Chondrocyte (in vitro differentiated cells): ENCODE data around the gene ARNT2. TPM values are rescaled to one million over a fixed set of nuclear protein-coding genes. Genes with fewer than 3 reads are reported as not detected.

Experiments
- DNase-seq: peaks from one replicate; pipeline ENCODE4 v3.0.0; 2021; ENCODE audit warnings: mixed read lengths, low spot score
- H3K27ac Mint-ChIP-seq: one replicate; pipeline ENCODE4 v1.8.0; 2021; ENCODE audit warnings: mild to moderate bottlenecking, moderate library complexity, mixed read lengths; ENCODE audit not compliant: unreplicated experiment
- H3K27me3 Mint-ChIP-seq: 2 replicates; pipeline ENCODE4 v1.8.0; 2021; ENCODE audit warnings: low read depth, mixed read lengths
- H3K36me3 Mint-ChIP-seq: 2 replicates; pipeline ENCODE4 v1.8.0; 2021; ENCODE audit warnings: low read depth, mixed read lengths
- H3K4me1 Mint-ChIP-seq: 2 replicates; pipeline ENCODE4 v1.8.0; 2021; ENCODE audit warnings: low read depth, mild to moderate bottlenecking, mixed read lengths
- H3K4me3 Mint-ChIP-seq: one replicate; pipeline ENCODE4 v1.8.0; 2021; ENCODE audit warnings: mild to moderate bottlenecking, moderate library complexity, mixed read lengths; ENCODE audit not compliant: unreplicated experiment
- H3K9me3 Mint-ChIP-seq: 2 replicates; pipeline ENCODE4 v1.8.0; 2021; ENCODE audit warnings: low read depth, mixed read lengths
- total RNA-seq: library from RNA; stranded (reverse); gene quantifications from 3 replicates; pipeline ENCODE4 v1.2.1, GENCODE V29; 2021
- TF ChIP-seq, protein P1 (sequence below): fragments of 200-600 bp; sonication (generic); IDR thresholded peaks from 2 replicates; pipeline ENCODE4 v1.5.0; 2021; ENCODE audit warnings: antibody characterized with exemption, mild to moderate bottlenecking, moderate library complexity

ARNT2 gene
- total RNA-seq, 1 donor from 2014 or later, result 20.2 TPM

DNA sequence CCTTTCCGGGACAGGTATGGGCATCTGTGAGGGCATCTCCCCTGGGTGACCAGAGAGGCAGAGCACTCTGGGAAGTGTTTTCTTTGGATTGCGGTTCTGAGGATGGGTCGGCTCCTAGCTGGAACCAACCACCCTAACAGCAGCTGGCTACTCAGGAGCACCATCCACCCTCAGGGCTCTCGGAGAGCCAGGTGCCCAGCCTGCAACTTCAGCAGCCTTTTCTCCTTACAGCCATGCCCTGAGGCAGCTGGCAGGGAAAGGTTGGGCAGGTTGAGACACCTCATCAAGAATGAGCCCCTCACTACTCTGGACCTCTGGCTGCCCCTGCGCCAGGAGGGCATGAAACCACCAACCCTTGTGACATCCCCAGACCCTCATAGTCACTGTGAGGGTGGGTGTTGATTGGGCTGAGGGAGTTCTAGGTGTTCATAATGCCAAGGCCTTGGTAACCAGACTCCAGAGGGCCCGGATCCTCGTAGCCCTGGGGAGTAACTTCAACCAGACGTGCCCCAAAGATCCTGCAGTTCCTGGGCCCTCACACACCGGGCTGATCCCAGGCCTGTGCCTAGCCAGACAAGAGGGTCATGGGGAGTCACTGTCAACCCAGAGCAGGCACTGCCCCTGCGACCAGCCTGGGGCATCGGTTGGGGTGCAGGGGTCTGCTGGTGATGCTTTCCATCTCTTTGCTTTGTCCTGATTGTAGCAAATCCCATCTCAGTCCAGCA, 176.5 kb downstream of the ARNT2 start:
- TF ChIP-seq, protein P1, sequence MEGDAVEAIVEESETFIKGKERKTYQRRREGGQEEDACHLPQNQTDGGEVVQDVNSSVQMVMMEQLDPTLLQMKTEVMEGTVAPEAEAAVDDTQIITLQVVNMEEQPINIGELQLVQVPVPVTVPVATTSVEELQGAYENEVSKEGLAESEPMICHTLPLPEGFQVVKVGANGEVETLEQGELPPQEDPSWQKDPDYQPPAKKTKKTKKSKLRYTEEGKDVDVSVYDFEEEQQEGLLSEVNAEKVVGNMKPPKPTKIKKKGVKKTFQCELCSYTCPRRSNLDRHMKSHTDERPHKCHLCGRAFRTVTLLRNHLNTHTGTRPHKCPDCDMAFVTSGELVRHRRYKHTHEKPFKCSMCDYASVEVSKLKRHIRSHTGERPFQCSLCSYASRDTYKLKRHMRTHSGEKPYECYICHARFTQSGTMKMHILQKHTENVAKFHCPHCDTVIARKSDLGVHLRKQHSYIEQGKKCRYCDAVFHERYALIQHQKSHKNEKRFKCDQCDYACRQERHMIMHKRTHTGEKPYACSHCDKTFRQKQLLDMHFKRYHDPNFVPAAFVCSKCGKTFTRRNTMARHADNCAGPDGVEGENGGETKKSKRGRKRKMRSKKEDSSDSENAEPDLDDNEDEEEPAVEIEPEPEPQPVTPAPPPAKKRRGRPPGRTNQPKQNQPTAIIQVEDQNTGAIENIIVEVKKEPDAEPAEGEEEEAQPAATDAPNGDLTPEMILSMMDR, result no peak
- peaks cover 42% of the 10 kb centered on the region for H3K36me3 Mint-ChIP-seq
- no peaks in the 10 kb centered on the region for H3K9me3 Mint-ChIP-seq
- no peak for DNase-seq
- H3K4me1 Mint-ChIP-seq, result peaks cover 11% of the 10 kb centered on the region
- H3K27ac Mint-ChIP-seq, result no peak overlapping the region
- H3K4me3 Mint-ChIP-seq, result no peak overlapping the region
- H3K27me3 Mint-ChIP-seq, result no peaks in the 10 kb centered on the region

DNA sequence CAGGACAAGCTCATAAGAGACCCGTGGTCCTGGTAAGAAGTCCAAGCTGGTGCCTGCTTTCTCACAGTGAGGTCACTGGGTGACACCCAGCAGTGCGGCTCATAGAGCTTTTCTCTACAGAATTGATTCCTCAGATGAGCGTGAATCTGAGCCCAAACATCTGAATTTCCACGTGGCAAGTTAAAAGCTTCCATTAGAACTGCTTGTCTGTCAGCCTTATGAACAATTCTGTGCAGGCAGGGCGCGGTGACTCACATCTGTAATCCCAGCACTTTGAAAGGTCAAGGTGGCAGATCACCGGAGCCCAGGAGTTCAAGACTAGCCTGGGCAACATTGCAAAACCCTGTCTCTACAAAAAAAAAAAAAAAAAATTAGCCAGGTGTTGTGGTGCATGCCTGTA, 177.8 kb downstream of the ARNT2 start:
- Mint-ChIP-seq H3K4me3 (no peak overlapping the region), H3K27ac (no peak overlapping the region), H3K9me3 (no peaks in the 10 kb centered on the region), H3K36me3 (peaks cover 36% of the 10 kb centered on the region), H3K27me3 (no peaks in the 10 kb centered on the region), H3K4me1 (peaks cover 11% of the 10 kb centered on the region)
- TF ChIP-seq, protein P1, result no peak
- DNase-seq, result no peak

DNA sequence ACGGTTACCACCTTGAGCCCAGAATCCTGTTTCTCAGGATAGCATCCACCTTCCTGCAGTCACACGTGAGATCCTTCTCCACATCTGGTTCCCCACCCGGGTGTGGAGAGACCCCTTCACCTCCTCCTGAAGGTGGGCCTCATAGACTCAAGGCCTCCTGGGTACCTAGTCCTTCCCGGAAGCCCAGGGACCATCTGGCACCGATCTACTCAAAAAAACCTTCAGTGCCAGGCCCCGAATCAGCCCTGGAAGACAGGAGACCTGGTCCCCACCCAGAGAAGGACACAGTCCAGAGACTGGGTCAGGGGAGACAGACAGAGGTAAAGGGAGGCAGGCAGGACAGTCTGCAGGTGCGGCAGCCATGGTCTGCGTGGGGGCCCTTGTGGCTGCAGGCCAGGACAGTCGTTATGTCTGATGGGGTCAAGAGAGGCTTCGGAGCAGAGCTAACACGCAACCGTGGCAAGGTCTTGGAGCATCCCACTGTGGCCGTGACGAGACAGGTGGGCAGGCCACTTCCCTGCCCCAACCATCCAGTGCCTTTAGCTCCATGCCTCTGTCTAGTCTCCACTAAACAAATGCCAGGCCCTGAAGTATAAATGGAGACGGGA, 178.7 kb downstream of the ARNT2 start:
- Mint-ChIP-seq H3K27me3 (no peaks in the 10 kb centered on the region), H3K4me3 (no peak overlapping the region), H3K36me3 (peaks cover 34% of the 10 kb centered on the region), H3K4me1 (peaks cover 11% of the 10 kb centered on the region), H3K9me3 (no peaks in the 10 kb centered on the region), H3K27ac (no peak overlapping the region)
- TF ChIP-seq, protein P1, result no peak
- DNase-seq, result no peak

DNA sequence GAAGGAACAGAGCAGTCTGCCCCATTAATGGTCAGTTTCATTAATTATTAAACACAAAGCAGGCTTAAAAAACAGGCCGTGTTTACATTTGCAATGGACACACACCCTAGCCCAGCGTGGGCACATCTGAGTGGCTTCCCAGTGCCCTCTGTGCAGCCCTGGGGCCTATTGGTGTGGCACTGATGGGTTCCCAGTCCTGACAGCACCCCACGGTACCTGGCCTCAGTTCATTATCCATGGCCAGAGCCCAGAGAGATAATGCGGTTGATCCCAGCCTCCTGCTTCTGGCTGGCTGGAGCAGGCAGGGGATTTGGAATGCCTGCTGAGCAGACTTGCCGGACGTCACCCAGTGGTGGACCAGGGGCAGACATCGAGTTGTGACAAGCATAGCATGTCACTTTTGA, 180.4 kb downstream of the ARNT2 start:
- Mint-ChIP-seq H3K27ac (no peak overlapping the region), H3K9me3 (no peaks in the 10 kb centered on the region), H3K4me3 (no peak overlapping the region), H3K27me3 (no peaks in the 10 kb centered on the region), H3K4me1 (peaks cover 8% of the 10 kb centered on the region), H3K36me3 (peaks cover 36% of the 10 kb centered on the region)
- TF ChIP-seq, protein P1, result no peak
- DNase-seq, result no peak

DNA sequence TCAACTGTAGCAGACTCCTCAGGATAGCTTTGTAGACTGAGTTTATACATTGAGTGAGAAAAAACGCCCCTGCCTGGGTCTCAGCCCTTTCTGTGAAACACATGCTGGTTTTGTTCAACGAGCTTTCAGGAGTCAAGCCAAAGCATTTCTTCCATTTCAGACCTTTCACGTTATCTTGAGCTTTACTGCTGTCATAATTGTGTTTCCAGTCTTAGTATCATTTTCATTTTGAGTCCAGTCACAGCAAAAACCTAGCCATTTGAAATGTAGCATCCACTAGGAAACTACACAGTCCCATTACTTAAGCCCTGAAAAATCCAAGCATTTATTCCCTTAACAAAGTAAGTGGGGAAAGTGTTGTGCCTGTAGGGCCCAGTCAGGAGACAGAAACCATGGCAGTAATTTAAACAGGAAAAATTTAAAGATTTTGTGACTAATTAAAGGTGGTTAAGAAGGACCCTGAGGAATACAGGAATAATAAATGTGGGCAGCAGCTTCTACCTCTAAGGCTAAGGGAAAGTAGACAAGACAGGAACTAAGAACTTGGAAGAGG, 180.9 kb downstream of the ARNT2 start:
- Mint-ChIP-seq H3K4me1 (peaks cover 3% of the 10 kb centered on the region), H3K36me3 (peaks cover 36% of the 10 kb centered on the region), H3K9me3 (no peaks in the 10 kb centered on the region)

More for the DNA sequence above, 180.9 kb downstream of the ARNT2 start:
- H3K27ac Mint-ChIP-seq, result no peak overlapping the region
- no peak for DNase-seq
- H3K4me3 Mint-ChIP-seq, result no peak overlapping the region
- no peaks in the 10 kb centered on the region for H3K27me3 Mint-ChIP-seq
- TF ChIP-seq, protein P1, result no peak
